Suppressor macrophage treated with lipopolysaccharide for 1 hour (primary cell): ENCODE data around the gene IL18BP.

Experiments used
- DNase-seq, 3 donors: peaks; one replicate each; pipeline ENCODE4 v3.0.0-alpha.2; 2020 to 2022

The IL18BP gene

GRCh38 chr11:71998649-71999310 is at the start of gene IL18BP:
IL18BP (plus strand) TSS chr11:71998909; CDS start chr11:71999985, 1,076 bp downstream.
- DNase-seq: peak; percentile 82 to 87 (median 83)

DNA sequence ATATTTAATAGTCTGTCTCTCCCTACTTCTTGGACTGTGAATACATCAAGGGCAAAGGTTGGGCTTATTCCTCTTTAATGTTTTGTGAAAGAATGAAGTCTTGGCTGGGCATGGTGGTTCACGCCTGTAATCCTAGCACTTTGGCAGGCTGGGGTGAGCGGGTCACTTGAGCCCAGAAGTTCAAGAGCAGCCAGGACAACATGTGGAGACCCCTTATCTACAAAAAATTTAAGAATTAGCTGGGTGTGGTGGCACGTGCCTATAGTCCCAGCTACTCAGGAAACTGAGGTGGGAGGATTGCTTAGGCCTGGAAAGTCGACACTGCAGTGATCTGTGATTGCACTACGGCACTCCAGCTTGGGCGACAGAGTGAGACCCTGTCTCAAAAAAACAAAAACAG is 49.7 kb upstream of the IL18BP start:
- no peak for DNase-seq

- no peak for DNase-seq
Observed at GRCh38 chr11:71951741-71952310, 46.9 kb upstream of the IL18BP start.

- DNase-seq: no peak
Observed at GRCh38 chr11:71955898-71956456, 42.7 kb upstream of the IL18BP start.

GRCh38 chr11:71962428-71963038 is 36.2 kb upstream of the IL18BP start:
- peak; percentile 48 to 63 (median 63) for DNase-seq

DNA sequence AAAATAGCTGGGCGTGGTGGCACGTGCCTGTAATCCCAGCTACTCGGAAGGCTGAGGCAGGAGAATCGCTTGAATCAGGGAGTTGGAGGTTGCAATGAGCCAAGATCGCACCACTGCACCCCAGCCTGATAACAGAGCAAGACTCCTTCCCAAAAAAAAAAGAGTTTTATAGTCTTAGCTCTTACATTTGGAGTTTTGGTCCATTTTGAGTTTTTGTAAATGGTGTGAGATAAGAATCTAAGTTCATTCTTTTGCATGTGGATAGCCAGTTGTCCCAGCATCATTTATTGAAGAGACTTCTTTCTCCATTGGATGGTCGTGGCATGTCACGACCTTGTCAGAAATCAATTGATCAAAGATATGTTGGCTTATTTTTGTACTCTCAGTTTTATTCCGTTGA is 35.2 kb upstream of the IL18BP start:
- DNase-seq: no peak

- no peak for DNase-seq
Observed at GRCh38 chr11:71964641-71965040, 34.1 kb upstream of the IL18BP start.

DNA sequence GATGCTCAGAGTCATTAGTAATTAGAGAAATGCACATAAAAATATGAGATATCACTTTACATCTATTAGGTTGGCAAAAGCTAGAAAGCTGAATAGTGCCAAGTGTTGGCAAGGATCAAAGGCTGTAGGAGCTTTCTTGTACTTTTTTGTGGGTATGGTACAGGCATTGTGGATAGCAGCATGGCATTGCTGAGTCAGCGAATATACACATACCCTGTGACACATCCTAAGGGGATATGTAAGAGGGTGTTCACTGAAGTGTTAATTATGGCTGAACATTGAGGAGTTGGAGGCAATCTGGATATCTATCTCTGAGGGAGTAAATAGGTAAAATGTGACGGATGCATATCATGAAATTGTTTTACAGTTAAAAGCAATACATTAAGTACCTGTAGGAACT is 27.0 kb upstream of the IL18BP start:
- DNase-seq: no peak

DNA sequence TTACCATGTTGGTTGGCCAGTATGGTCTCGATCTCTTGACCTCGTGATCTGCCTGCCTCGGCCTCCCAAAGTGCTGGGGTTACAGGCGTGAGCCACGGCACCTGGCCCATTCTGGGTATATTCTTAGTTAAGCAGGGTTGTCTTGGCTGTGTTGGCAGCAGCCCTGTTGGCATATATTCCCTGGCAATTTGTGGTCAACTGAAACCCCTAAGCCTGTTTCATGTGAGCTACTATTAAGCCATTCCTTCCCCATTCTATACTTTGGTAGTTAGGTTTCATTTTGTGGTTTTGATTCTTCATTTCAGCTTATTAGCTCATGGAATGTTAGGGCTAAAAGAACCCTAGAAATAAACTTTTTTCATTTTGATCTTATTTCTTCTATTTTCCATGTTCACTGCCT is 22.2 kb upstream of the IL18BP start:
- DNase-seq: no peak

DNA sequence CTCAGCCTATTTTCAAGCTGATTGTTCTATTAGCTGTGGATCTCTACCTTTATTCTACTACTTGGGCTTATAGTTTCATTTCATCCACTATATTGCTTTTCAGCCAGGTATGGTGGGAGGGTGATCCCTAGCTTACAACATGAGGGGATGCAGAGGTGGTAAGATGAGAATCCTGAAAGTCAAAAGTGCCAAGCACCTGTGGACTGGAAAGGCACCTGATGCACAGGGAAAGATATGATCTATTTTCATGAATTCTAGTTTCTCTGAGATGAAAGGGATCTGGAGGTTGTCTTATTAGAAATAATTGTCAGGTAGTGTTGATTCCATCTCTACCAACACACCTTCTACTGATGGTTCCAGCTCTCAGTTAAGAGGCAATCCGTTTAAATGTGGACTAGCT is 21.6 kb upstream of the IL18BP start:
- no peak for DNase-seq

DNA sequence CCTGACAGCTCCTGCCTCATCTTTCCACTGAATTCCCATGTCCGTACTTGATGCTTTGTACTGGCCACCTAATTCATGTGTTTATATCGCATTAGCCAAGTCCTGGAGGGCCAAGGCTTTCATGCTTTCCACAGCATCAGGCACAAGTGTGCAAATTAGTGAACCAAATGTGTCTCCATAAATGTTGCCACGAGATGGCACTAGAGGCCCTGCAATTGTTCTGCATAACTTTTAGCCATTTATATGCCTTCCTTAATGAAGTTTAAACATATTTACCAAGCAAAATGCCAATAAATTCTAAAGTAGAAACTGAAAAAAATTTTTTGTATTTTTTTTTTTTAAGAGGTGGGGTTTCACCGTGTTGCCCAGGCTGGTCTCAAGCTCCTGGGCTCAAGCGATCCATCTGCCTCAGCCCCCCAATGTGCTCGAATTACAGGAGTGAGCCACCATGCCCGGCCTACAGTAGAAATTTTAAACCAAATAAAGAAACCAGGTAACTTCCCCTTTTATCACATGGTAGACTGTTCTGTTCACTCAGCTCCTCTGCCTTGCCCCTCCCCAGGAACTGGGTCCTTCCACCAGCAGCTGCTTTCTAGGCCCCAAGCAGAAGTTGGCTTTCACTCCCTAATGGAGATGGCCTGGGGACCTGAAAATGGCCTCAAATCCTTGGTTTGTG is 20.8 kb upstream of the IL18BP start:
- DNase-seq: peak; percentile 72 to 85 (median 81)

- no peak for DNase-seq
Observed at GRCh38 chr11:71979094-71979493, 19.6 kb upstream of the IL18BP start.

- DNase-seq: no peak
Observed at GRCh38 chr11:71979602-71980001, 19.1 kb upstream of the IL18BP start.

GRCh38 chr11:71986131-71986530 is 12.6 kb upstream of the IL18BP start:
- DNase-seq: peak in 2 of 3 donors; percentile 34 to 43

GRCh38 chr11:71987521-71987920 is 11.2 kb upstream of the IL18BP start:
- no peak for DNase-seq

- no peak for DNase-seq
Observed at GRCh38 chr11:71988050-71988449, 10.7 kb upstream of the IL18BP start.

- DNase-seq: no peak
Observed at GRCh38 chr11:71990701-71991100, 8.0 kb upstream of the IL18BP start.

DNA sequence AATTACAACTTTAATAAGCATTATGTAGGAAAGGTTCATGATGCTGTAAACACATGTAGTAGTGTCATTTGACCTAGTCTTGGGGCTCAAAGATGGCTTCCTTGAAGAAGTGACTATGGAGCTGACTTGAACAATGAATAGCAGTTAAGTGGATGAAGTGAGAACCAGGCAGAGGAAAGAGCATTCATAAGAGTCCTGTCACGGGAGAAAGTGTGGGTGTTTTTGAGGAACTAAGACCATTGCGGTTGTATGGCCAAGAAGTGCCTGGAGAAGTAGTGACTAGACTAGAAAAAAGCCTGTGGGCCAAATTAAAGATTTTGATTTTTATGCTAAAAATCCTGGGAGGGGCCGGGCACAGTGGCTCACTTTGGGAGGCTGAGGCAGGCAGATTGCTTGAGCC is 7.2 kb upstream of the IL18BP start:
- DNase-seq: peak; percentile 88 to 94 (median 94)

DNA sequence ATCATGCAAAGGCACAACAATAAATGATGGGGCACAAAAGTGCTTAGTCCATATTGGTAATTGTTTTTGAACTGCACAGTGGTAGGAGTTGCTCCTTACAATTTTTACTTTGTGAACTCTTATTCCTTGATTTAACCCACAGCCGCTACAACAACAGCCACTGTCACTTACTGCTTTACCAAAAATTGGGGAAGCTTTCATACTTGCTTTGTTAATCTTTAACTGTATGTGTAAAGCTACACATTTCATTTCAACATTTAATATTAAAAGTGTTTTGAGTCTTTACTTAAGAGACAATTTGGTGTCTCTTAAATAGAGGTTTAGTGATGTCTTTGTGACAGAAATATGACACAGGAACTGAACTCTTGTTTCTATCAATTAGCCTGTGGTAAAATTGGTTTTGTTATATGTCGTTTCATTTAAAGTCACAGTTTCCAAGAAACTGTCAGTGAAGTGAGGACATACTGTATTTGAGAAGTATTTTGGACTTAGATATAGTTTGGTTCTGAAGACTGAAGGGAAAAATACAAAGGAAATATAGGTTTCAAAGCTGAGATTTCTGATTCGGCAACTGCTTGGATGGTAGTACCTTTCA is 6.5 kb upstream of the IL18BP start:
- no peak for DNase-seq

DNA sequence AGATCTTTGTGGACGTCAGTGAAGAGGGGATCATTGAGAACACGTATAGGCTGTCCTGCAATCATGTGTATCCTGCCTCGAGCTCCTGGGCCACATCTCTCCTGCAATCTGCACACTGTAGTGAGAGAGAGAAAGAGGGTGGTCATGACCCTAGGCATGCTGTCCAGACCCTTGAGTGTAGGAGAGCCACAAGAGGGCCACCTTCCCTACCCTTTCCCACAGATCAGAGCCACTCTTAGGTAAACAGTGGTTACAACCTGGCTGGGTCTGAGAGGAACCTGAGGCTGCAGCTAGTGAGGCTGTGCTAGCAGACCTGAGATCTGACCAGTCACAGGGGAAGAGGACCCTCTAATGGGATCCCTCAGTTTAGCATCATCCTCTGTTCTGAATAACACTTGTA is 3.9 kb upstream of the IL18BP start:
- DNase-seq: no peak

DNA sequence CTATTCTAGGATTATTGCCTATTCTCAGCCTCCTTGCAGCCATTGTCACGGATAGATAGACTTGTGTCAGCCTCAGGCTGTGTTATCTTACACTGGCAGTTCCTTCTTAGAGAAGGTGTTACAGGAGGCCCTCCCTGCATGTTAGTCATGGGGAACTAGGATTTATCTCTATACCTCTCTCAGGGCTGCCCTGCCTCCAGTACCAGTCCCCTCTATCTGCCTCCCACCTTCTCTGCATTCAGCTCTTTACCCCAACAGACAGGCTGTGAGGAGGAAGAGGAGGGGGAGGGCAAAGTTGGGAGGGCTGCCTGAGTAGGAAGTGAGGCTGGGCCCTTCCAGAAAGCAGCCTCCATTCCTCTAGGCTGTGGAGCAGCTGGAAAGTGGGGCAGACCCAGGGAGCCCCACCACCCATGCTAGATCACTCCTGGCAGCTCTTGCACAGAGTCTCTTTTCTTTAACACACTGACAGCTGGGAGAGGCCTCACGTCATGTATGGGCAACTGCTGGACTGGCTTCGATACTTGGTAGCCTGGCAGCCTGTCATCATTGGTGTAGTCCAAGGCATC is 2.9 kb upstream of the IL18BP start:
- DNase-seq: no peak

DNA sequence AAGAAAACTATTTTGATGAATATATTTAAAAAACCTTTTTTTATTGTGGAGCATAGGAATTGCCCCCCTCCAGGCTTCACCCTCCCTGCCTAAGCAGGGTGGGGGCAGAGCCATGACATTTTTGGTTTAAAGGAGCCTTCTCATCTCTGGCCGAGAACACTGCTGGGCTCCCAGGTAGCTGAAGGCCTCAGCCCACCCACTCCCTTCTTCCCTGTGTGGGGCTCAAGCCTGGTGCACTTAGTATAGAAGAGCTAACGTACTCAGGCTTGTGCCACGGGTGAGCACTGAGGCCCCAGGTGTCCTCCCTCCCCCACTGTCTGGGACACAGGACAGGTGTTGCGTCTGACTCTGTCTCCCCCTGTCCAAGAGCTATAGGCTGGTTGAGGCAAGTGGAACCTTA is 2.2 kb upstream of the IL18BP start:
- DNase-seq: no peak

GRCh38 chr11:71996946-71997345 is 1.8 kb upstream of the IL18BP start:
- DNase-seq: peak; percentile 93 to 96 (median 96)
